GM19193 (cell line): ENCODE results near the gene TMEM204.

Experiments
- POLR2A ChIP-seq: IDR thresholded peaks from 4 replicates; pipeline ENCODE4 v1.6.1; 2011; ENCODE audit not compliant: insufficient read depth, insufficient read length; ENCODE audit errors: extremely low read depth

The TMEM204 gene

DNA sequence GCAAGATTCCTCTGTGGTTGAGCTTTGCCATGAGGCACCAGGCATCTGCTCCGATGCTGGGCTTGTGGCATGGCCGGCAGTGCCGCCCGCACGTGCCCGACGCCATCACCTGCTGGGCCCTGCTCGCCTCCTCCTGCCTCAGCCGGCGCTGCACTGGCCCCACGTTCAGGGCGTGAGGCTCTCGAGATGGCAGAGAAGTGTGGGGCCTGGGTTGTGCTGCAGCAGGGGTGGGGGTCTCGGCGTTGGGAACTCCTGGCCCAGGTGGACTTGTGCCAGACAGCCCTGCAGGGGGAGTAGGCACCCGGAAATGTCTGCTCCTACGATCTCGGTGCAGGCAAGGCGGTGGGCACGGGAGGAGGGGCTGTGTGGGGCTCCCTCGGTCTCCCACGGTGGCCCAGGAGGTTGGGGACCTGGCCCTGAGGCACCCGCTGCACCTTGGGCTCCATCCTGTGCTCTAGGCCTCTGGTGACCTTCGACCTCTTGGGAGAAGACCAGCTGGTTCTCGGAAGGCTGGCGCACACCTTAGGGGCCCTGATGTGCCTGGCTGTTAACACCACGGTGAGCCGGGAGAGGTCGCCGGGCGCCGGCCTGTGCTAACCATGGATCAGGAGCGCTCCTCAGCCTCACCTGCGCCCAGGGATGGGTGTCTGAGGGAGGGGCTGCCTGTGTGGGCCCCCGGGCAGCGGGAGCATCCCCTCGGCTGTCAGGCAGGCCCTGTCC is 26.8 kb upstream of the TMEM204 start:
- TF ChIP-seq POLR2A = no peak

DNA sequence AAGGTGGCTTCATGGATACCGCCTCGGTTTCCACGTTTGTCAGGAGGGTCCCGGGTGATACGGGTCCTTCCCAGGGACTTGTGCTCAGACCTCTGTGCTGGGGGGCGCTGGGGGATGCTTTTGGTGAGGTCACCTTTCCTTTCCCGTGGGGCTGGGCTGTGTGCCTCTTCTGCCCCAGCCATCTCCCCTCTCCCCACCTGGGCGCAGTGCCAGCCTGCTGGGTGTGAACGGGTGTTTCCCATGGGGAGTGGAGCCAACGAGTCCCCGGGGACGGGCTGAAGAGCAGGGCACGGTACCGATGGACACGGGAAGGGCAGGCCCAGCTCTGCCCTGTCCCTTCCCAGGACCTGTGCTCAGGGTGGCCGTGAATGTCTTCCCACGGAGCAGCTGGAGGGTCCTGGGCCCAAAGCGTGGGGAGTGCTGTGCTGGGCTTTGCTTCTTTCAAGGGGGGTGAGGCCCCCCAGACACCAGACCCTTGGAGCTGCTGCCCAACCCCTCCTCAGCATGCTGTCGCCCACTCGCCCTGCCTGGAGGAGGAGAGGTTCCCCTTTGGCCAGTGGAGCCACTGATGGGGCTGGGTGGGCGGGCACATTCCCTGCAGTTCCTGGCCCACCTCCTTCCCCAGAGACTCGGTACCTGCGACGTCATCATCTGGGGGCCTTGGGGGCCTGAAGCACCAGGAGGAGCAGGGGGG is 24.8 kb upstream of the TMEM204 start:
- no peak for TF ChIP-seq POLR2A

DNA sequence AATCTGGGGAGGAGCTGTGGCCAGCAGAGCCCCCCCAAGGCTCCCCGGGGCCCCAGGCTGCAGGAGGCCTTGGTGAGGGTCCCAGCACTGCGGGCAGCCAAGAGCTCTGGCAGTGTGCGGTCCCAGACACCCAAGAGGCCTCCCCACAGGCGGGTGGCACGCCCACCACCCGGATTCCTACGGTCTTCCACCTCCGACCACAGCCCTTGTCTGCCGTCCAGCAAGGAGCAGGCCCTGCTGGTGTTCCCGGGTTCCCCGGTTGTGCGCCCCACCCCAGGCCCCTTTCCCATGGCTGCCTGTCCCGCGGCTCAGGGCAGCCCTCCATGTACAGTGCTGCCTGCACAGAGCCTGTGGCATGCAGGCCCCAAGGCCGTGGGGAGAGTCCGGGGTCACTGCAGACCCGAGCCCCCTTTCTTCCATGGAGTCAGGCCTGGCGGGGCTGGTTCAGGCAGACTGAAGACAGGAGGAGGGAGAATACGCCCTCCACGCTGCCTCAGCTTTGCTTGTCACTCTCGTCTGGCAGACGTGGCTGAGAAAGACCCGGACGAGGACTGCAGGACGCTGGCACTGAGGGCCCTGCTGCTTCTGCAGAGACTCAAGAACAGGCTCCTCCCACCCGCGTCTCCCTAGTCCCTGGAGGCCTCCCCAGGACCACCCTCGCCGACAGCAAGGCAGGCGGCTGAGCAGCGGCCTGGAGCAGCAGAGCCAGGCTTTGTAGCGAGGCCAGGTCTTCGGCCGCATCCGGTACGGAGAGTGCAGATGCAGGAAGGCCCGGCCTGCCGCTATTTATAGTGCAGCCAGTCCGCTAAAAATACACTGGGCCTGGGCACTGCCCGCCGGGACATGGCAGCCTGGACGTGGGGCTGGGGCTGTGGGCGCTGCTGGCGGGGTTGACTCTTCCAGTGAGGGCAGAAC is 23.9 kb upstream of the TMEM204 start:
- no peak for TF ChIP-seq POLR2A

DNA sequence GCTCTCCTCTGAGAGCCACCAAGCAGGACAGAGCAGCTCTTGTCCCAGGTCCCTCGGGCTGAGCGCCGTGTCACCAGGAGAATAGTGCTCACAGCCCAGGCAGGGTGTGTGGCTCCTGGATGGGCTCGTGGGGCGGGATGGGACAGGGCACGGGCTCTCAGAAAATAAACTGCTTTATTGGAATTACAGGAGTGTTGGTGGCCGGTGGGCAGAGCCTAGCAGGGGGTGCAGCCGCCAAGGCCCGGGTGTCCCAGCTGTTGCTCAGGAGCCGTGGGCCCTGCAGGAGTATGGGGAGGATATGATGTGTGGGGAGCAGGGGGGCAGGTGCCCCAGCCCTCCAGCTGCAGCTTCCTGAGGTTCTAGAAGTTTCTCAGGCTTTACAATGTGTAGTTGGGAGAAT is 23.2 kb upstream of the TMEM204 start:
- TF ChIP-seq POLR2A = no peak

DNA sequence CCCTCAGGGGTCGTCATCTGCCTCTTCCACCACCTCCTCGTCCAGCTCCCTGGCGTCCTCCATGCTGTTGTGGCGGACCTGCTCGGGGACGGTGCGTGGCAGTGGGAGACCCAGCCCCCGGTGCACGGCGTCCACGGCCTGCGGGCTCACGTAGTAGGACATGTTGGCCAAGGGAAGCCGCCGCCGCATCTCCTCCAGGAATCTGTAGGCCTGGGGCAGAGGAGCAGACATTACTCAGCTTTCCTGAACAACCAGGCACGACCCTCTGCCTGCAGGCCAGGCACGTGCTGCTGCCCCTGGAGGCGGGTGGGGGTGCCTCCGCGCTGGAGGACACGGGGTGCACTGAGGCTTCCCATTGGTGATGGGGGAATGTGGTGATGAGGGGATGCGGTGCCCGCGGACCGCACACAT is 22.5 kb upstream of the TMEM204 start:
- no peak for TF ChIP-seq POLR2A

DNA sequence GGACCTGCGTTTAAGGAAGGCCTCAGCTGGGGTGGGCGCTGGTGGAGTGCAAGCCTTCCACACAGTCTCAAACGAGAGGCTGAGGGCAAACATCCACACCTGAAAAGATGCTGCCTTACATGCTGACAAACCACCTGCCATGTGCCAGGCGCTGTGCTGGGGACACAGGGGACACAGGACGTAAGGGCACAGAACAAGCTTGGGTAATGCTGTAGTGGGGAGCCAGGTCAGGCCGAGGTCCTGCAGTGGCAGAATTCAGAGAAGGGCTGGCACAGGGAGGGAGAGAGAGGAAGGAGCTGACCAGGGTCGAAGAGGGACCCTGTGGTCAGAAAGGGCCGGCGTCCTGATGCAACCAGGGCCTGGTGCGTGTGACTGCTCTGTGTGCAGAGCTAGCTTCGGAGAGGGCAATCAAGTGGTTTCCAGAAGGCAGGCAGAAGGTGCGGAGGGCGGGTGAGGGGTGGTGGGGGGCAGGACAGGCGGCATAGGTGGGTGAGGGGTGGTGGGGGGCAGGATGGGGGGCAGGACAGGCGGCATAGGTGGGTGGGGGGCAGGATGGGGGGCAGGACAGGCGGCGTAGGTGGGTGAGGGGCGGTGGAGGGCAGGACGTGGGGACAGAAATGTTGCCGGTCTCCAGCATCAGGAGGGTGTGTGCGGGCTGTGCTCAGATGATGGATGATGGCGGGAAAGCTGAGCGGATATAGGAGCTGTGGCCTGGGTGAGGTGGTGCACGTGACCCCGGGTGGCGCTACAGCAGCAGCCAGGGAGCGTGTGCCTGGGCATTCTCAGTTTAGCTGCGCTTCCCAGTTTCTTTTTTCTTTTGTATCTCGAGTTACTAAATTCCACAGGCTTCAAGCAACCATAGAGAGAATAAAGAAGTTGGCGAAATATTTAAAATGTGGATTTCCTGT is 21.6 kb upstream of the TMEM204 start:
- TF ChIP-seq POLR2A = no peak

DNA sequence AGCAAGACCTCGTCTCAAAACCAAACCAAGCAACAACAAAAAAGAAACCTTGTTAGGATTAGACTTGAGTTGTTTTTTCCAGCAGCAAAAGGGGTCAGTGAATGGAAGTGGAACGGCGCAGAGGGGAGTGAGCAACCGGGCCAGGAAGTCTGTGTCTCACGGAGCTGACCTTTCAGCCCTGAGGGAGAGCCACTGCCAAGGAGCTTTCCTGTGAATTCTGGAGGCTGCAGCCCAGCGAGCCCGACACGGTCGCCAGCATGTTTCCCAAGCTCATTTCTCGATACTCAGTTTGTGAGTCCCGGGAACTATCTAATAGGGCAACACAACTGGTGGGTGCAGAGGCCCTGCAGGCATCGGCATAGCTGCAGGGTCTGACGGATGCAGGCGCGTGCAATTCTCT is 20.7 kb upstream of the TMEM204 start:
- no peak for TF ChIP-seq POLR2A

DNA sequence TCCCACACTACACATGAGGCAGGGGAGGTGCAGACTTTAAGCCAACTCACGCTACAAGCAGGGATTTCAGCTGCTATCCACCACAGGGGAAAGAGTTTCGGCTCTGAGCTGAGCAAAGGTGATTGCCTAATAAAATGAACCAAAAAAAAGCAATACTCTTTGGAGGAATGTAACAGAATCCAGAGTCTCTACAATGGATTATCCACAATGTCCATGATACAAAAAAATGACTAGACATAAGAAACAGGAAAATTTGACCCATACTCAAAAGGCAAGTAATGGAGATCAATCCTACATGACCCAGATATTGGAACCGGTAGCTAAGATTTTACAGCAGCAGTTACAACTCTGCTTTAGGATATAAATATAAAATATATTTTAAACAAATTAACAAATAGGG is 19.0 kb upstream of the TMEM204 start:
- TF ChIP-seq POLR2A = no peak

DNA sequence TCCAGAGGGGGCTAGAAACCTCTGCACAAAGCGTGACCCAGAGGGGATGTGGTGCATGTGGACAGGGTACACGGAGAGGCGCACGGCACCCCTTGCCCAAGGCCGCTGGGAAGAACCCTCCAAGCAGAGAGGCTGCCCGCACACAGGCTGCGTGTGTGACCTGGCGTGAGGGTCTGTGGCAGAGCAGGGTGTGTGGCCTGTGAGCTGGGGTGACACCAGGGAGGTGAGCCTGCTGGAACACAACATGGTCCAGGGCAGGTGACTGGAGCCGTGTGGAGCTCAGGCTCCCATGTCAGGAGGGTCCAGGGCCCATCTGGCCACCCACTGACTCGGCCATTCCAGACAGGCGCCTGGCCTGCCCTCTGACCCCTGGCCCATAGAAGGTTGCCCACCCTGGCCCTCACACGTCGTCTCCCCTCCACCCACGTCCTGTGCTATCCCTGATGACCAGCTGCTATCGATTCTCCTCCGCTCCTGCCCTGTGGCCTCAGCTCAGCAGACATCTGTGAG is 14.8 kb upstream of the TMEM204 start:
- TF ChIP-seq POLR2A = no peak

DNA sequence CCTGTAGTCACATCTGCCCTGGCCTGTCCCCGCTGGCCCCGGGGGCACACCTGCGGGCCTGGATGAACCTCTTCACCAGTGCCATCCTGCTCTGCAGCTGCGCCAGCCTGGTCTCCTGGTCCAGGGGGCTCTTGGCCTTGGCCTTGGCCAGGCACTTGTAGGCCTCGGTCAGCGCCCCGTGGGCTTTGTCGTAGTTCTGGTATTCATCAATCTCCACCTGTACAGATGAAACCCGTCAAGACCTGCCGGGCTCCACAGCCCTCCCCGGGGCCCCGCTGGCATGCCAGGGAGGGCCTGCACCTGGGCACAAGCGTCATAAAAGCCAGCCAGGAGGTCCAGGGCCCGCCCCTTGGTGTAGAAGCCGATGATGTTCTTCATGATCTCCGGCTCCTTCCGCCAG is 13.6 kb upstream of the TMEM204 start:
- TF ChIP-seq POLR2A = no peak

DNA sequence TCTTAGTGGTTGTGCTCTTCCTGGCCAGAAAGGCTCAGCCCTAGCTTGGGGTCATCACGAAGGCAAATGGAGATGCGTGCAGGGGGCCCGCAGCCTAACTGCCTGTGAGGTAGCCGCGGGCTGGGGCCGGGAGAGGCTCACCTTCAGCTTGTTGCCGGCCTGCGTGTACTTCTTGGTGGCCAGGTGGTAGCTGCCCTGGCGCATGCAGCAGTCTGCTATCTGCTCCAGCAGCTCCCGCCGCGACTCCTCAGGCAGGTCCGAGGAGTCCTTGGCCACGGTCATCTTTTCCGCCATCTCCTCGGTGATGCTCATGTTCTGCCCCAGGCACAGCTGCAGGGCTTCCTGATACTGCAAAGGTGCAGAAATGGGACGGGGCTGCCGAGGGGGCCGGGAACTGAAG is 13.0 kb upstream of the TMEM204 start:
- TF ChIP-seq POLR2A = no peak

DNA sequence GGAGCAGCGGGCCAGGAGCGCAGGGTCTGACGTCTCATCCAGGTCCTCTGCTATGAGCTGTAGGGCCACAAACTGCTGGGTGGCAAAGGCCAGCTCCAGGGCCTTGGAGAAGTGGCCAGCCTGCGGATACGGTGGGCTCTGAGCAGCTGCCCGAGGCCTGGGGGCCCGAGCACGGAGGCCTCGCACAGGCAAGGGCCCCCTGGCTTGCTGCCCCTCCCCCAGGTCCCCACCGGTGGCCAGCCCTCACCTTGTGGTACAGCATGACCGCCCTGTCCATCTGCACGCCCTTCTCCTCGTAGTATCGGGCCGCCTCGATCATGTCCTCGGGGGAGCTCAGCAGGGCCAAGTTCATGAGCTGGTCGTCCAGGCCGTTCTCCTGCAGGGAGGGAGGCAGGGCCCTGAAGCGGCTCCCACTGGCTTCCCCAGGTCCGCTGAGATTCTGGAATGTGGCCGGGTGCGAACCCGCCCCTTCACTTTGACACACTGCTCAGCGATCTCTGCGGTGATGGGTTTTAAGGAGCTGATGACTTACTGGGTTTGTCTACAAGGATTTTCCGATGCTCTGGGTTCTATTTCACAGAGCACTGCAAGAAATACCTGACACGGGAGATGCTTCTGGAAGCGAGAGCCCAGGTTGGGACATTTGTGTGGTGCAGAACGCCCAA is 9.8 kb upstream of the TMEM204 start:
- no peak for TF ChIP-seq POLR2A

DNA sequence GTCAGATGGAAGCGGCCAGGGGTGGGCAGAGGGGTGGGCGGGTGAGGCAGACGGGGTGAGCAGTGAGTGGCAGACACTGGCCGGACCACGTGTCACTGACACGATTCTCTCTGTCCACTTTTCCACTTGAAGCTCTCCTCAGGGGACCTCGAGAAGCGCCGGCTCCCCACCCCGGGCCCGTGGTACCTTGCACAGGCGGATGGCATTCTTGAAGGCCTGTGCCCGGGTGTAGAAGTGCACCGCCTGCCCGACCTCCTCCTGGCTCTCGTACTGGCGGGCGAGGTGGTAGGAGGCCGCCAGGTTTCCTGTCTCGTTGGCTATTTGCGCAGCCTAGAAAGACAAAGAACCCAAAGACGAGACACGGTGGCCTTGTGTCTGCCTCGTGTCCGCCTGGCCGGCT is 9.1 kb upstream of the TMEM204 start:
- no peak for TF ChIP-seq POLR2A
